H9 (cell line): ENCODE data around the gene EVI5. TPM values are rescaled to one million over a fixed set of nuclear protein-coding genes. Genes with fewer than 3 reads are reported as not detected.

ENCODE experiments used
- DNase-seq: peaks from one replicate; pipeline ENCODE4 v3.0.0-alpha.2; 2017
- H2AFZ ChIP-seq: one replicate; pipeline ENCODE4 v1.6.1; 2013; ENCODE audit warnings: mild to moderate bottlenecking, low read length, control low read depth, moderate library complexity
- H2AK5ac ChIP-seq: 2 replicates; pipeline ENCODE4 v1.6.1; 2013; ENCODE audit warnings: low read length, control low read depth, mixed read lengths; ENCODE audit not compliant: insufficient read length
- H2BK120ac ChIP-seq: one replicate; pipeline ENCODE4 v1.6.1; 2013; ENCODE audit warnings: low read depth, mild to moderate bottlenecking, low read length, control low read depth, inconsistent platforms; ENCODE audit not compliant: poor library complexity, severe bottlenecking
- H2BK12ac ChIP-seq: 2 replicates; pipeline ENCODE4 v1.6.1; 2013; ENCODE audit warnings: low read length, control low read depth, mixed read lengths, low read depth; ENCODE audit not compliant: insufficient read length
- H2BK15ac ChIP-seq: 2 replicates; pipeline ENCODE4 v1.6.1; 2013; ENCODE audit warnings: low read depth, low read length, control low read depth
- H2BK20ac ChIP-seq: one replicate; pipeline ENCODE4 v1.6.1; 2013; ENCODE audit warnings: low read depth, mild to moderate bottlenecking, low read length, control low read depth, inconsistent platforms; ENCODE audit not compliant: poor library complexity, severe bottlenecking
- H2BK5ac ChIP-seq: 2 replicates; pipeline ENCODE4 v1.6.1; 2013; ENCODE audit warnings: low read length, control low read depth, mixed read lengths; ENCODE audit not compliant: insufficient read length
- H3K14ac ChIP-seq: 2 replicates; pipeline ENCODE4 v1.6.1; 2013; ENCODE audit warnings: low read length, control low read depth; ENCODE audit not compliant: insufficient read depth
- H3K18ac ChIP-seq: 2 replicates; pipeline ENCODE4 v1.6.1; 2013; ENCODE audit warnings: low read depth, mild to moderate bottlenecking, mixed read lengths, low read length, control low read depth; ENCODE audit not compliant: insufficient read length
- H3K23ac ChIP-seq: 2 replicates; pipeline ENCODE4 v1.6.1; 2013; ENCODE audit warnings: low read length, control low read depth, mixed read lengths, low read depth; ENCODE audit not compliant: insufficient read length
- H3K23me2 ChIP-seq: 2 replicates; pipeline ENCODE4 v1.6.1; 2013; ENCODE audit warnings: low read depth, mild to moderate bottlenecking, mixed read lengths, low read length, control low read depth; ENCODE audit not compliant: insufficient read length, poor library complexity, severe bottlenecking
- H3K27ac ChIP-seq: 2 replicates; pipeline ENCODE4 v1.5.1; 2013; ENCODE audit warnings: low read length, control low read depth, mixed read lengths, low read depth; ENCODE audit not compliant: insufficient read length
- H3K27me3 ChIP-seq: 2 replicates; pipeline ENCODE4 v1.6.1; 2013; ENCODE audit warnings: low read length, control low read depth, inconsistent platforms; ENCODE audit not compliant: insufficient read depth
- H3K4ac ChIP-seq: 2 replicates; pipeline ENCODE4 v1.6.1; 2013; ENCODE audit warnings: low read depth, mild to moderate bottlenecking, control low read depth, inconsistent platforms, low read length, moderate library complexity
- H3K4me1 ChIP-seq: 2 replicates; pipeline ENCODE4 v1.6.1; 2013; ENCODE audit warnings: low read length, control low read depth, inconsistent platforms; ENCODE audit not compliant: insufficient read depth
- H3K4me2 ChIP-seq: 2 replicates; pipeline ENCODE4 v1.6.1; 2013; ENCODE audit warnings: low read length, control low read depth, mixed read lengths; ENCODE audit not compliant: insufficient read length, insufficient read depth
- H3K56ac ChIP-seq: 2 replicates; pipeline ENCODE4 v1.6.1; 2013; ENCODE audit warnings: low read depth, mild to moderate bottlenecking, mixed read lengths, low read length, control low read depth; ENCODE audit not compliant: insufficient read length
- H3K79me1 ChIP-seq: 2 replicates; pipeline ENCODE4 v1.6.1; 2013; ENCODE audit warnings: low read depth, mild to moderate bottlenecking, moderate library complexity, low read length, control low read depth, inconsistent platforms; ENCODE audit not compliant: insufficient read depth, poor library complexity, severe bottlenecking
- H3K79me2 ChIP-seq: 2 replicates; pipeline ENCODE4 v1.6.1; 2013; ENCODE audit warnings: low read length, control low read depth, inconsistent platforms; ENCODE audit not compliant: insufficient read depth
- H3K9ac ChIP-seq: 2 replicates; pipeline ENCODE4 v1.6.1; 2013; ENCODE audit warnings: low read length, control low read depth, mixed read lengths; ENCODE audit not compliant: insufficient read length; ENCODE audit errors: extremely low read depth
- H3K9me3 ChIP-seq: one replicate; pipeline ENCODE4 v1.6.1; 2013; ENCODE audit warnings: low read depth, low read length, inconsistent platforms; ENCODE audit not compliant: control insufficient read depth
- H3T11ph ChIP-seq: one replicate; pipeline ENCODE4 v1.6.1; 2013; ENCODE audit warnings: mild to moderate bottlenecking, low read length, control low read depth, inconsistent platforms
- H4K20me1 ChIP-seq: one replicate; pipeline ENCODE4 v1.6.1; 2013; ENCODE audit not compliant: control insufficient read depth, insufficient read length, insufficient read depth
- H4K5ac ChIP-seq: 2 replicates; pipeline ENCODE4 v1.6.1; 2013; ENCODE audit warnings: low read depth, mild to moderate bottlenecking, mixed read lengths, low read length, control low read depth; ENCODE audit not compliant: insufficient read length
- H4K8ac ChIP-seq: replicated peaks from 2 replicates; pipeline ENCODE4 v1.6.1; 2013; ENCODE audit warnings: low read length, control low read depth, mixed read lengths, low read depth; ENCODE audit not compliant: insufficient read length
- H4K91ac ChIP-seq: 2 replicates; pipeline ENCODE4 v1.6.1; 2013; ENCODE audit warnings: low read depth, mild to moderate bottlenecking, moderate library complexity, mixed read lengths, low read length, control low read depth; ENCODE audit not compliant: insufficient read length
- H3K27ac Mint-ChIP-seq, 3 experiments: 2 replicates in 2 of 3; 3 replicates in 1 of 3; pipeline ENCODE4 v1.8.0; 2020 to 2021; ENCODE audit warnings: mixed read lengths in 3 of 3, mild to moderate bottlenecking in 1 of 3, moderate library complexity in 1 of 3
- H3K27me3 Mint-ChIP-seq: 2 replicates; pipeline ENCODE4 v1.8.0; 2021; ENCODE audit warnings: low read depth, mild to moderate bottlenecking, moderate library complexity, mixed read lengths
- H3K36me3 Mint-ChIP-seq, 3 experiments: 2 replicates in 2 of 3; 3 replicates in 1 of 3; pipeline ENCODE4 v1.8.0; 2020 to 2021; ENCODE audit warnings: low read depth in 3 of 3, mixed read lengths in 3 of 3; ENCODE audit not compliant: insufficient read depth in 1 of 3
- H3K4me1 Mint-ChIP-seq, 2 experiments: 2 replicates each; pipeline ENCODE4 v1.8.0; 2020; ENCODE audit warnings: mixed read lengths in 2 of 2
- H3K4me3 Mint-ChIP-seq, 2 experiments: 2 replicates in 1 of 2; 3 replicates in 1 of 2; pipeline ENCODE4 v1.8.0; 2020 to 2021; ENCODE audit warnings: mild to moderate bottlenecking in 2 of 2, mixed read lengths in 2 of 2, moderate library complexity in 1 of 2
- H3K9me3 Mint-ChIP-seq, 2 experiments: 2 replicates in 1 of 2; 3 replicates in 1 of 2; pipeline ENCODE4 v1.8.0; 2020; ENCODE audit warnings: mild to moderate bottlenecking in 2 of 2, mixed read lengths in 2 of 2, moderate library complexity in 1 of 2
- CTCF ChIP-seq: fragments of 200-600 bp; sonication (generic); conservative IDR thresholded peaks from 3 replicates; pipeline ENCODE4 v1.8.0; 2021; ENCODE audit warnings: antibody characterized with exemption, mild to moderate bottlenecking
- WGBS: extraction: QIAGEN DNeasy Blood & Tissue Kit; methylation state at CpG from one replicate; pipeline ENCODE4 v1.1.7; 2013; ENCODE audit warnings: missing lambda C conversion rate, low lambda C conversion rate, mixed read lengths; ENCODE audit not compliant: insufficient read length; ENCODE audit errors: extremely low coverage; 5-methylcytosine and 5-hydroxymethylcytosine counted together
- total RNA-seq: library from RNA; stranded (reverse); gene quantifications from 2 replicates; pipeline ENCODE4 v1.2.1, GENCODE V29; 2021

The EVI5 gene
- total RNA-seq, 1 experiment from 2014 or later, result 9.7 TPM

- DNase-seq, result no peak
- H3K4me2 ChIP-seq, result no peak overlapping the region
- H3K36me3 Mint-ChIP-seq, result no peaks in the 10 kb centered on the region
- WGBS, result no CpG with 5 or more reads among the region's 9 CpGs
- no peaks in the 10 kb centered on the region for H3K79me2 ChIP-seq
- H3K18ac ChIP-seq, result no peak overlapping the region
- H3K9me3 Mint-ChIP-seq, result no peaks in the 10 kb centered on the region
- H3K27me3 Mint-ChIP-seq, result no peaks in the 10 kb centered on the region
- no peaks in the 10 kb centered on the region for H3K9me3 ChIP-seq
- H3K4me1 Mint-ChIP-seq, result no peaks in the 10 kb centered on the region
- H4K20me1 ChIP-seq, result no peaks in the 10 kb centered on the region
- no peak for TF ChIP-seq CTCF
- H3K4ac ChIP-seq, result no peak overlapping the region
- no peak overlapping the region for H2AK5ac ChIP-seq
- no peak overlapping the region for H3K9ac ChIP-seq
- H4K91ac ChIP-seq, result no peak overlapping the region
- no peak overlapping the region for H2AFZ ChIP-seq
- no peak overlapping the region for H4K5ac ChIP-seq
- H3K23me2 ChIP-seq, result no peaks in the 10 kb centered on the region
- no peak overlapping the region for H3K23ac ChIP-seq
- H3T11ph ChIP-seq, result no peak overlapping the region
- no peaks in the 10 kb centered on the region for H3K4me1 ChIP-seq
- H3K27ac Mint-ChIP-seq, result no peak overlapping the region
- H3K27ac ChIP-seq, result no peak overlapping the region
- no peak overlapping the region for H2BK20ac ChIP-seq
- H2BK12ac ChIP-seq, result no peak overlapping the region
- H3K14ac ChIP-seq, result no peak overlapping the region
- H4K8ac ChIP-seq, result no peak overlapping the region
- H3K4me3 Mint-ChIP-seq, result no peak overlapping the region
- H3K79me1 ChIP-seq, result no peaks in the 10 kb centered on the region
- no peak overlapping the region for H2BK15ac ChIP-seq
- no peak overlapping the region for H3K56ac ChIP-seq
- no peak overlapping the region for H2BK5ac ChIP-seq
- H2BK120ac ChIP-seq, result no peak overlapping the region
- H3K27me3 ChIP-seq, result no peaks in the 10 kb centered on the region
Observed at GRCh38 chr1:92543131-92544055, 241.5 kb downstream of the EVI5 start.
